Measurements from ENCODE around the gene CD93.
A peak's percentile ranks its signal among the peaks of the same experiment; 100 is the strongest.

DNA sequence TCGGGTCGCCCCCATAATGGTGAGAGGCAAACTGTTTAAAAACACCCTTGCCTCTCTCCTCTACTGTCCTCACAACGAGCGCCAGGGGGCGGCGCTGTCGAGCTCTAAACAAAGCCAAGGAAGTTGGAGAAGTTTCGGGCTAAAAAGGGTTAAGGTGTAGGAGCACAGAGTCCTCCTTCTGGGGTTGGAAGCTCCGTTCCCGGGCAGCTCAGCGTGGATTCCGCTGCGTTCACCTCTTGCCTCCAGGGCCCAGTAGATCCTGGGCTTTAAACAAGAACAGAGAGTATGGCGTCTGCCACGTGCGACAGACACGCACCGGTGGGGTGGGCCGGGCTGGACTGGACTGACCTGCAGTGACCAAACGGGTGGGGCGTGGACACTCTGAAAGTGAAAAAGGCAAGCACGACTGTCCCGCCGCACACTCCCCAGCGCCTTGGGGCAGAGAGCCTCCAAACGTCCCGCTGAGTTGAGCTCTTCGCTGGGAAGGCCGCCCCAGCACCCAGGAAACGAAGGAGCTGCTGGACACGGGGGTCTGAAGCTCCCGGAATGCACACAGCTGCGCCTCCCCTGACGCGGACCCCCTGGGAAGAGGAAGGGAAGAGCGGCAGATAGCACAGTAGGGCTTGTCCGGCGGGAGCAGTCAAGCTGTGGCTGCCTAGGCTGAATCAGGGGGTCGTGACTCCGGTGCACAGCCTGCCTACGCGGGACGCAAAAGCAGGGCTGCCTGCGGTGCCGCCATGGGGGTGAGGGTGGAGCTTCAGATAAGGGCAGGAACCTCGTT, 35.1 kb downstream of the CD93 start:
- TF ChIP-seq CTCF (IDR thresholded peaks at IDR 0.05) (peak; percentile 82), EZH2phosphoT487 (IDR thresholded peaks at IDR 0.05) (no peak), EZH2 (IDR thresholded peaks at IDR 0.05) (no peak)
